GM13977 (cell line): ENCODE measurements around the gene UPB1.
A peak's percentile ranks its signal among the peaks of the same experiment; 100 is the strongest.

Experiments used
- DNase-seq: peaks from one replicate; pipeline ENCODE4 v3.0.0; 2012; ENCODE audit warnings: low spot score
- in situ Hi-C: fragments of 300-500 bp; cut with MboI; formaldehyde crosslinking; loops from one replicate; pipeline ENCODE4 v1.12.0; 2022; ENCODE audit warnings: low sequenced_read_pairs, low pct_unique_long_range_greater_than_20kb, mixed read lengths, inconsistent platforms; ENCODE audit not compliant: unreplicated experiment
- TF ChIP-seq, protein P1 (sequence below): IDR thresholded peaks from 2 replicates; pipeline ENCODE4 v1.5.1; 2012; ENCODE audit warnings: mild to moderate bottlenecking, control low read depth; ENCODE audit not compliant: insufficient read depth; ENCODE audit errors: extremely low read depth, missing control alignments

The UPB1 gene

DNA sequence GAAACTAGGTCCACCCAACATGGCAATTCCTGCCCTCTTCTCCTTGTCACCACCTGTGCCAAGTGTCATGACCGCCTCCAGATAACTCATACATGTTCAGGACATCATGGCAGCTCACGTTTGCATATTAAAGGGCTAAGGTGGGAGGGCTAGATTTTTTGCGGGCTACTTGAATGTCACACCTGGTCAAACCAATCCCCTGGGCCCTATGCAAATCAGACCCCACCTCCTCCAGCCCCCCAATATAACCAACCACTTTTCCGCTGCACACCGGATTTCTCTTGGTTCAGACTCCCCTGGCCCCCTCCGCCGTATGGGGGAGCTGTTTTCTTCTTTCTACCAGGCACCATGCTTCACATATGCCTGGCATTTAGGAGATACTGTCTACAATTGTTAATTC is 12.6 kb downstream of the UPB1 start:
- TF ChIP-seq, protein P1, sequence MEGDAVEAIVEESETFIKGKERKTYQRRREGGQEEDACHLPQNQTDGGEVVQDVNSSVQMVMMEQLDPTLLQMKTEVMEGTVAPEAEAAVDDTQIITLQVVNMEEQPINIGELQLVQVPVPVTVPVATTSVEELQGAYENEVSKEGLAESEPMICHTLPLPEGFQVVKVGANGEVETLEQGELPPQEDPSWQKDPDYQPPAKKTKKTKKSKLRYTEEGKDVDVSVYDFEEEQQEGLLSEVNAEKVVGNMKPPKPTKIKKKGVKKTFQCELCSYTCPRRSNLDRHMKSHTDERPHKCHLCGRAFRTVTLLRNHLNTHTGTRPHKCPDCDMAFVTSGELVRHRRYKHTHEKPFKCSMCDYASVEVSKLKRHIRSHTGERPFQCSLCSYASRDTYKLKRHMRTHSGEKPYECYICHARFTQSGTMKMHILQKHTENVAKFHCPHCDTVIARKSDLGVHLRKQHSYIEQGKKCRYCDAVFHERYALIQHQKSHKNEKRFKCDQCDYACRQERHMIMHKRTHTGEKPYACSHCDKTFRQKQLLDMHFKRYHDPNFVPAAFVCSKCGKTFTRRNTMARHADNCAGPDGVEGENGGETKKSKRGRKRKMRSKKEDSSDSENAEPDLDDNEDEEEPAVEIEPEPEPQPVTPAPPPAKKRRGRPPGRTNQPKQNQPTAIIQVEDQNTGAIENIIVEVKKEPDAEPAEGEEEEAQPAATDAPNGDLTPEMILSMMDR, result peak; percentile 18
- in situ Hi-C loops, result loop anchor here (10.0 kb wide), 1 partner anchor 83 kb away; the partner anchor contains the start of gene ADORA2A
- no peak for DNase-seq

DNA sequence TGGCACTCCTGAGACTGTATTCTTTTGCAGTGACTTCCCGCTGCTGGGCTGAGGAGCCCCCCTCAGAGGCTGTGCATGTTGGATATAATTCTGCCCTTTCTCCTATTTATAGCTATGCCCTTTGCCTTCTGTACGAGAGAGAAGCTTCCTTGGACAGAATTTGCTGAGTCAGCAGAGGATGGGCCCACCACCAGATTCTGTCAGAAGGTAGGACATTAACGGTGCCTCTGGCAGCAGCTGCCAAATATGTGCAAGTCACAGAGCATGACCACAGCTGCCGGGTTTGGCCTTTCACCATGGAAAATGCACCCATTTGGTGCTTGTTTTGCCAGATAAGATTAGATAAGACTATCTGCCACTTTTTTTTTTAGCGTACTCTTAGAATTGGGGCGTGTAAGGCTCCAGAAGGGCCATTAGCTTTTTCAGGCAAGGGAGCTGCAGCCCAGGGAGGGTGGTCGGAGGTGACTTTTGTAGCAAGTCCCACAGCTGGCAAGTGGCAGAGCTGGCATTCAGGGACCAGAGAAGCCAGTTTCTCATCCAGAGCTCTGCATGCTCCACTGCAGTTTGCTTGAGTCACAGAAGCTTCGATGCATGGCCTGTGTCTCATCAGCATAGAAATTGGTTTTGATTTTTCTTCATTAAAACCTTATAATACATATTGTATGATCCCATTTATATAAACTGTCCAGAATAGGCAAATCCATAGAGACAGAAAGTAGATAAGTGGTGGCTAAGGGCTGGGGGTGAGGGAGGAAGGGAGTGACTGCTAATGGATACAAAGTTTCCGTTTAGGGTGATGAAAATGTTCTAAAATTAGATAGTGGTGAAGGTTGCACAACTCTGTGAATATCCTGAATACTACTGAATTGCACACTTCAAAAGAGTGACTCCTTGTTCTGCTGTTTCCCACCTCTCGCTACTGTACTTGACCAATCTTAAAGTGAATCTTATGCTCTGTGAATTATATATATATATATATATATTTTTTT is 15.8 kb downstream of the UPB1 start:
- in situ Hi-C loops, result no loop called here
- DNase-seq, result no peak

DNA sequence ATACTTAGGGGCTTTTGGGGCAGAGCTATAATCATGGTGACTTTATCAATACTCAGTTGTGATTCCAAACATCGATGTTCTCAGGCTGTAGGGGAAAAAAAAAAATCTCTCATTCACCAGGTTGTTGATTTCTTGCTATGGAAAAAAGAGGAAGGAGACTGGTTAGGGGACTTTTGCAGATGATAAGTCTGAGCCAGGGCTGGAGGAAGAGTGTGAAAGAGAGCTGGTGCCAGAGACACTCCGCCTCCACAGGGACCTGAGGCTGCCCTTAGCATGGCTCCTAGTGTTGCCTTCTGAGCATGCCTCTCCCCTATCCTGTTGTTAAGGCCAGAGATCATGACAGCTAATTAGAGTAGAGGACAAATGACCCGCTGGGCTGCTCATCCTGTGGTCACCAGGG is 16.9 kb downstream of the UPB1 start:
- TF ChIP-seq, protein P1, result no peak
- in situ Hi-C loops, result no loop called here
- no peak for DNase-seq

More for the DNA sequence above, 15.8 kb downstream of the UPB1 start:
- TF ChIP-seq, protein P1, result no peak

DNA sequence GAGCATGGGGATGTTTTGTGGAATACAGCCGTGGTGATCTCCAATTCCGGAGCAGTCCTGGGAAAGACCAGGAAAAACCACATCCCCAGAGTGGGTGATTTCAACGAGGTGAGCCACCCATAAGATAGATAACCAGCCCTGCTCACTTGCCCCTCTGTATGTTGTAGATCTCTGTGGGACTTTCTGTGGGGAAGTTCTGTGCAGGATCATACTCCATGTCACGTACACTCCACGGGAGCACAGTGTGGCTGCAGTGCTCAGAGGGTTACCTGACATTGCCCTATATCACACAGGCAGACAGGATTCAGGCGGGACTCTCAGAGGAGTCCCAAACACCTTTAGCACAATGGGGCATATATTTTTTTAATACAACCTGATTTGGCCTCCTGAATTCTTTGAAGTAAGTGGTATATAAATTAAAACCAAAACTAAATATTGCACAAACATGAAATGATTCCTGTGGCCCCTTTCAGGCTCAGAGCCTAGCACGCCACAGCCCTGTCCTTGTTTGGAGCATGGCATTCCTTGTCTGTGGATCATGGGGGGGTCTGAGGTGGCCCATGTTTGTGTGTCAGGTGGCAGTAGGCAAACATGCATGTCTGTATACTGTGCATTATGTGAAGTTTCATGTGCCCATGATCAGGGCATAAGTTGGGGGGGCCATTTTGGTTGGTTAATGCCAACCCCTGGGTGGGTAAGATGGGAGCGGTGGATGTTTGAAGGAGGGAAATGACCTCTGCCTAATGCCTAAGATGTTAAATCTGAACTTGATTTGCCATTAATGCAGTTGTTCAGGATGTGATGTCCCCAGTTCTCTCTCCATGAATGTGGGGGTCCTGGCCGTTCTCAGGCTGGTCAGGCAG is 18.5 kb downstream of the UPB1 start:
- DNase-seq, result no peak
- TF ChIP-seq, protein P1, result no peak
- in situ Hi-C loops, result no loop called here

DNA sequence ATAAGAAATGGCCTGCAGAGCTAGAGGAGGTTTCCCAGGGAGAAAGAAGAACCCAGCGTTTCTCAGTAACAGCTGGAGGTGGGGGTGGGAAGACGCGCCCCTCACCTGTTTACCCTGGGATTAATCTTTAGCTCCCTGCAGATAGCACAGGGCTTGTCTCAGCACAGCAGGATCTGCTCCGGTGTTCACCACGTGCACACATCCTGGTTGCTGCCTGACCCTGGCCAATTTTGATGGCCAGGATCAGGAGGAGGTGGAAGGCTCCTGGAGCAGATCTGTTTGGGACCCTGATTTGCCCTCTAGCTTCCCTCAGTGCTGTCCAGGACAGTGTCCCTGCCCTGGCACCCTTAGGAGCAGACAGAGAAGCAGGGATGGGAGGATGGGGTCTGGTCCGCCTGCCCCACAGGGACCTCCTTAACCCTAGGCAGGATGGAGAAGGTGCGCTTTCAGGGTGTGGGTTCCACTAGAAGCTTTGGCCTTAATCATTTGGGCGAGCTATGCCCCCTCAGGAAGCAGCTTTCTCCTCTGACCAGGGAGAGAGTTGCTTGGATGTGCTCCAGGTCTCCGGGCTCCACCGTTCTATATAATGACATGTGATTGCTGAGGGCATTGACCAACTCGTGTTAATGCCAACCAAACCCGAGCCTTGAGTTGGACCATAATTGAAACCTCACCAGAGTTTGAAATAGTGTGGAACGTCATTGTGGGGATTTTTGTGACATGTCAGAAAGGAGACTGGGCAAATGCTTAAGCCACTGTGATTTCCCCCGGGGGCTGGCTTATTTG is 19.3 kb downstream of the UPB1 start:
- in situ Hi-C loops, result no loop called here
- TF ChIP-seq, protein P1, result no peak
- DNase-seq, result peak; percentile 53

DNA sequence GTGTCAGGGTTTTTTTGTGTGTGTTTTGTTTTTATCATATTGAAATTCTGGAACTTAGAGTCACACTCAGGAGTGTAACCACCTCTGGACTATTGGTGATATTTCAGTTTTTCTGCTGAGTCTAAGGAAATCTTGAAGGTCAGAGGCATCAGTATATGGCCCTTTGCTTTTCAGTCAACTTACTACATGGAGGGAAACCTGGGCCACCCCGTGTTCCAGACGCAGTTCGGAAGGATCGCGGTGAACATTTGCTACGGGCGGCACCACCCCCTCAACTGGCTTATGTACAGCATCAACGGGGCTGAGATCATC is 19.9 kb downstream of the UPB1 start:
- in situ Hi-C loops, result no loop called here
- DNase-seq, result no peak
- TF ChIP-seq, protein P1, result no peak
